Left ventricle myocardium inferior (tissue), 1 donor: Measurements from ENCODE around the gene KIF16B. TPM values are rescaled to one million over a fixed set of nuclear protein-coding genes. Genes with fewer than 3 reads are reported as not detected.

ENCODE experiments used
- DNase-seq: peaks from one replicate; pipeline ENCODE4 v3.0.0-alpha.2; 2020
- H3K27ac ChIP-seq: fragments of 200-600 bp; replicated peaks from 2 replicates; pipeline ENCODE4 v1.8.0; 2021
- H3K27me3 ChIP-seq: fragments of 200-600 bp; 2 replicates; pipeline ENCODE4 v1.8.0; 2021; ENCODE audit warnings: low read depth
- H3K36me3 ChIP-seq: fragments of 200-600 bp; 2 replicates; pipeline ENCODE4 v1.8.0; 2021
- H3K4me1 ChIP-seq: fragments of 200-600 bp; 2 replicates; pipeline ENCODE4 v1.8.0; 2021
- H3K4me3 ChIP-seq: fragments of 200-600 bp; 2 replicates; pipeline ENCODE4 v1.8.0; 2021; ENCODE audit warnings: mild to moderate bottlenecking, moderate library complexity
- H3K9me3 ChIP-seq: fragments of 200-600 bp; replicated peaks from 2 replicates; pipeline ENCODE4 v1.8.0; 2021
- intact Hi-C: fragments of 100-400 bp; cut with micrococcal nuclease; formaldehyde crosslinking; loops from one replicate; pipeline ENCODE4 v1.11.0; 2022
- total RNA-seq: library from RNA; stranded (reverse); fragmentation: NEBNext Ultra II Directional; extraction: Animal tissue kit (Norgen Biotek cat#: 25700); gene quantifications from one replicate; pipeline ENCODE4 v1.2.1, GENCODE V29; 2021
- TF ChIP-seq, protein P1 (sequence below): fragments of 200-600 bp; IDR thresholded peaks from 2 replicates; pipeline ENCODE4 v1.8.0; 2021; ENCODE audit warnings: antibody characterized with exemption, mild to moderate bottlenecking, borderline replicate concordance
- donor health status: DM: no; HTN: yes; CAD: no; lungs with severe emphysema.

KIF16B gene
- total RNA-seq, 1 donor from 2014 or later, result 16.4 TPM

GRCh38 chr20:16560661-16561060 lies 12.6 kb downstream of the KIF16B start:
- no peaks in the 10 kb centered on the region for H3K9me3 ChIP-seq
- no peaks in the 10 kb centered on the region for H3K27me3 ChIP-seq
- H3K4me3 ChIP-seq, result no peak overlapping the region
- no peaks in the 10 kb centered on the region for H3K36me3 ChIP-seq
- H3K4me1 ChIP-seq, result peaks cover 13% of the 10 kb centered on the region
- TF ChIP-seq, protein P1, sequence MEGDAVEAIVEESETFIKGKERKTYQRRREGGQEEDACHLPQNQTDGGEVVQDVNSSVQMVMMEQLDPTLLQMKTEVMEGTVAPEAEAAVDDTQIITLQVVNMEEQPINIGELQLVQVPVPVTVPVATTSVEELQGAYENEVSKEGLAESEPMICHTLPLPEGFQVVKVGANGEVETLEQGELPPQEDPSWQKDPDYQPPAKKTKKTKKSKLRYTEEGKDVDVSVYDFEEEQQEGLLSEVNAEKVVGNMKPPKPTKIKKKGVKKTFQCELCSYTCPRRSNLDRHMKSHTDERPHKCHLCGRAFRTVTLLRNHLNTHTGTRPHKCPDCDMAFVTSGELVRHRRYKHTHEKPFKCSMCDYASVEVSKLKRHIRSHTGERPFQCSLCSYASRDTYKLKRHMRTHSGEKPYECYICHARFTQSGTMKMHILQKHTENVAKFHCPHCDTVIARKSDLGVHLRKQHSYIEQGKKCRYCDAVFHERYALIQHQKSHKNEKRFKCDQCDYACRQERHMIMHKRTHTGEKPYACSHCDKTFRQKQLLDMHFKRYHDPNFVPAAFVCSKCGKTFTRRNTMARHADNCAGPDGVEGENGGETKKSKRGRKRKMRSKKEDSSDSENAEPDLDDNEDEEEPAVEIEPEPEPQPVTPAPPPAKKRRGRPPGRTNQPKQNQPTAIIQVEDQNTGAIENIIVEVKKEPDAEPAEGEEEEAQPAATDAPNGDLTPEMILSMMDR, result no peak
- DNase-seq, result no peak
- intact Hi-C loops, result no loop called here
- no peak overlapping the region for H3K27ac ChIP-seq

DNA sequence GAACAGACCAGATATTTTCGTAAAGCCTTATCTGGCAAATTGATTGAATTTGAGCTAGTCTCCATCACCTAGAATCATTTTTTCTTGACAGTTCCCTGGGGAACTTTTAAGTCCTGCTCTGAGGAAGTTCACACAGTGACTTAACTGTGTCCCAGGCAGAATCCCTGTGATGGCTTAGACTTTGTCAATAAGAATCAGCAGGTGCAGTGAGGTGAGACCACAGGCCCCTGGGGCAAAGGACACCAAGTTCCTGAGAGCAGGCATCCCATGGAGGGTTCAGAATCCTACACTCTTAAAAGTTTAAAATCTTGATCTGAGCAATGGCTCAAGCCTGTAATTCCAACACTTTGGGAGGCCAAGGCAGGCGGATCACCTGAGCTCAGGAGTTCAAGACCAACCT lies 13.0 kb downstream of the KIF16B start:
- H3K4me1 ChIP-seq, result peaks cover 17% of the 10 kb centered on the region
- no peak overlapping the region for H3K27ac ChIP-seq
- H3K4me3 ChIP-seq, result no peak overlapping the region
- H3K9me3 ChIP-seq, result no peaks in the 10 kb centered on the region
- TF ChIP-seq, protein P1, result no peak
- H3K27me3 ChIP-seq, result no peaks in the 10 kb centered on the region
- intact Hi-C loops, result no loop called here
- DNase-seq, result no peak
- no peaks in the 10 kb centered on the region for H3K36me3 ChIP-seq

- Histone ChIP-seq H3K4me3 (no peak overlapping the region), H3K4me1 (peaks cover 27% of the 10 kb centered on the region), H3K9me3 (no peaks in the 10 kb centered on the region), H3K27me3 (no peaks in the 10 kb centered on the region), H3K36me3 (no peaks in the 10 kb centered on the region), H3K27ac (no peak overlapping the region)
- no peak for DNase-seq
- TF ChIP-seq, protein P1, result no peak
- intact Hi-C loops, result no loop called here
These were observed 16.9 kb downstream of the KIF16B start for GRCh38 chr20:16556301-16556700.

GRCh38 chr20:16555754-16556153 lies 17.5 kb downstream of the KIF16B start:
- H3K9me3 ChIP-seq, result no peaks in the 10 kb centered on the region
- DNase-seq, result no peak
- no peaks in the 10 kb centered on the region for H3K27me3 ChIP-seq
- H3K4me1 ChIP-seq, result peaks cover 27% of the 10 kb centered on the region
- no peak overlapping the region for H3K4me3 ChIP-seq
- no peak overlapping the region for H3K27ac ChIP-seq
- no peaks in the 10 kb centered on the region for H3K36me3 ChIP-seq
- intact Hi-C loops, result no loop called here
- TF ChIP-seq, protein P1, result no peak

GRCh38 chr20:16554766-16555543 lies 18.3 kb downstream of the KIF16B start:
- TF ChIP-seq, protein P1, result no peak
- intact Hi-C loops, result no loop called here
- H3K36me3 ChIP-seq, result no peaks in the 10 kb centered on the region
- no peak for DNase-seq
- H3K27ac ChIP-seq, result no peak overlapping the region
- no peaks in the 10 kb centered on the region for H3K9me3 ChIP-seq
- no peak overlapping the region for H3K4me3 ChIP-seq
- H3K4me1 ChIP-seq, result peaks cover 27% of the 10 kb centered on the region
- H3K27me3 ChIP-seq, result no peaks in the 10 kb centered on the region
